Measurements from ENCODE around the gene TEX10.
"Not testable (repeated sequence)": the region's sequence is repeated elsewhere in the genome, so short reads cannot be mapped to it uniquely, and the experiment has no call there.

TEX10 gene

GRCh38 chr9:100352727-100353505, at the start of gene TEX10:
Gene TEX10 (minus strand): TSS chr9:100352942. CDS start chr9:100349363, 3,579 bp downstream.
- TF ChIP-seq CTCF (IDR thresholded peaks at IDR 0.05; ENCODE audit: low read depth, low read length): no peak
- DNase-seq (ENCODE audit: extremely low read depth, low read depth): peak; percentile 55

GRCh38 chr9:100401042-100401441, 48.3 kb upstream of the TEX10 start:
- TF ChIP-seq CTCF (IDR thresholded peaks at IDR 0.05; ENCODE audit: low read depth, low read length): no peak

GRCh38 chr9:100397529-100398266, 45.0 kb upstream of the TEX10 start:
- DNase-seq (ENCODE audit: extremely low read depth, low read depth): no peak
- no peak for TF ChIP-seq CTCF (IDR thresholded peaks at IDR 0.05; ENCODE audit: low read depth, low read length)

More at GRCh38 chr9:100401042-100401441, 48.3 kb upstream of the TEX10 start:
- DNase-seq (ENCODE audit: extremely low read depth, low read depth): no peak

GRCh38 chr9:100396769-100397168, 44.0 kb upstream of the TEX10 start:
- no peak for TF ChIP-seq CTCF (IDR thresholded peaks at IDR 0.05; ENCODE audit: low read depth, low read length)
- DNase-seq (ENCODE audit: extremely low read depth, low read depth): no peak

- DNase-seq (ENCODE audit: extremely low read depth, low read depth): no peak
These were observed 42.1 kb upstream of the TEX10 start for GRCh38 chr9:100394816-100395215.

GRCh38 chr9:100394032-100394695, 41.4 kb upstream of the TEX10 start:
- DNase-seq (ENCODE audit: extremely low read depth, low read depth): no peak
- no peak for TF ChIP-seq CTCF (IDR thresholded peaks at IDR 0.05; ENCODE audit: low read depth, low read length)

More at GRCh38 chr9:100394816-100395215, 42.1 kb upstream of the TEX10 start:
- TF ChIP-seq CTCF (IDR thresholded peaks at IDR 0.05; ENCODE audit: low read depth, low read length): no peak

GRCh38 chr9:100392989-100393388, 40.2 kb upstream of the TEX10 start:
- DNase-seq (ENCODE audit: extremely low read depth, low read depth): not testable (repeated sequence)
